Measurements from ENCODE around the gene IL17RB. TPM values are rescaled to one million over a fixed set of nuclear protein-coding genes. Genes with fewer than 3 reads are reported as not detected.

Gene IL17RB
- total RNA-seq, 1 donor from 2014 or later = not detected

GRCh38 chr3:53859178-53859577, 12.8 kb downstream of the IL17RB start:
- Histone ChIP-seq H3K4me3 (no peak overlapping the region), H3K4me1 (no peaks in the 10 kb centered on the region), H3K36me3 (peaks cover 28 to 42% of the 10 kb centered on the region in 2 donors), H3K27me3 (no peaks in the 10 kb centered on the region), H3K9me3 (no peaks in the 10 kb centered on the region), H3K27ac (no peak overlapping the region)
- TF ChIP-seq CTCF (IDR thresholded peaks at IDR 0.05) = no peak
- DNase-seq (ENCODE audit: low spot score in 2 of 2) = no peak
- intact Hi-C loops (cut with DNase I) = no loop called here

GRCh38 chr3:53860196-53860595, 13.8 kb downstream of the IL17RB start:
- intact Hi-C loops (cut with DNase I) = no loop called here
- H3K36me3 ChIP-seq = peaks cover 36 to 52% of the 10 kb centered on the region in 2 donors

GRCh38 chr3:53862241-53862640, 15.9 kb downstream of the IL17RB start:
- Histone ChIP-seq H3K27me3 (no peaks in the 10 kb centered on the region), H3K4me3 (no peak overlapping the region), H3K9me3 (no peaks in the 10 kb centered on the region), H3K27ac (no peak overlapping the region), H3K4me1 (no peaks in the 10 kb centered on the region), H3K36me3 (peaks cover 44 to 59% of the 10 kb centered on the region in 2 donors)
- no peak for DNase-seq (ENCODE audit: low spot score in 2 of 2)
- no peak for TF ChIP-seq CTCF (IDR thresholded peaks at IDR 0.05)
- intact Hi-C loops (cut with DNase I) = no loop called here

More at GRCh38 chr3:53860196-53860595, 13.8 kb downstream of the IL17RB start:
- no peak overlapping the region for H3K4me3 ChIP-seq
- no peak overlapping the region for H3K27ac ChIP-seq
- H3K4me1 ChIP-seq = no peaks in the 10 kb centered on the region
- no peak for DNase-seq (ENCODE audit: low spot score in 2 of 2)
- TF ChIP-seq CTCF (IDR thresholded peaks at IDR 0.05) = no peak
- H3K27me3 ChIP-seq = no peaks in the 10 kb centered on the region
- H3K9me3 ChIP-seq = no peaks in the 10 kb centered on the region

GRCh38 chr3:53863145-53863544, 16.8 kb downstream of the IL17RB start:
- Histone ChIP-seq H3K36me3 (peaks cover 53 to 62% of the 10 kb centered on the region in 2 donors), H3K9me3 (no peaks in the 10 kb centered on the region), H3K27ac (no peak overlapping the region), H3K27me3 (no peaks in the 10 kb centered on the region), H3K4me3 (no peak overlapping the region), H3K4me1 (no peaks in the 10 kb centered on the region)
- no peak for DNase-seq (ENCODE audit: low spot score in 2 of 2)
- TF ChIP-seq CTCF (IDR thresholded peaks at IDR 0.05) = no peak
- intact Hi-C loops (cut with DNase I) = no loop called here

GRCh38 chr3:53865732-53866499, 19.5 kb downstream of the IL17RB start:
- Histone ChIP-seq H3K4me3 (no peak overlapping the region), H3K4me1 (no peaks in the 10 kb centered on the region), H3K27me3 (no peaks in the 10 kb centered on the region), H3K9me3 (no peaks in the 10 kb centered on the region), H3K36me3 (peaks cover 55 to 78% of the 10 kb centered on the region in 2 donors), H3K27ac (no peak overlapping the region)
- TF ChIP-seq CTCF (IDR thresholded peaks at IDR 0.05) = no peak
- intact Hi-C loops (cut with DNase I) = no loop called here
- DNase-seq (ENCODE audit: low spot score in 2 of 2) = no peak
